ENCODE results near the gene PTH2R.
"Not testable (repeated sequence)": the region's sequence is repeated elsewhere in the genome, so short reads cannot be mapped to it uniquely, and the experiment has no call there.

PTH2R gene

GRCh38 chr2:208396796-208397195, 9.8 kb upstream of the PTH2R start:
- DNase-seq: not testable (repeated sequence)

DNA sequence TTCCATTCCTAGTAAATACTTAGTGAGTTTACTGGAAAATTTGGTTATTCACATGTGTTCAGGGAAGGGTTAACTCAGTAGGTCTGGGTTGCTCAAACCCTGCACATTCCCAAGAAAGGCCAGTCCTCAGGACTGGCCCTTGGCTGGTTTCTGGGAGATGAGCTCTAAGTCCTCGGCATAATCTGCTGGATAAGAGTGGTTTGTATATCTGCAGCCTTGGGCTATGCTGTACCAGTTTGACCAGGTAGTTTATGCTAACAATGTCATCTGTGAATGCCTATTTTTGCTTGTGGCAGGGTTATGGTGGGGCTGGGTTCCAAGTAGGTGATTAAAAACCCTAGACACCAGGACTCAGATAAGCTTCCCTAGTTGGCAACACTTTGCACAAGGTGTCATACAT, 7.4 kb upstream of the PTH2R start:
- DNase-seq: no peak

DNA sequence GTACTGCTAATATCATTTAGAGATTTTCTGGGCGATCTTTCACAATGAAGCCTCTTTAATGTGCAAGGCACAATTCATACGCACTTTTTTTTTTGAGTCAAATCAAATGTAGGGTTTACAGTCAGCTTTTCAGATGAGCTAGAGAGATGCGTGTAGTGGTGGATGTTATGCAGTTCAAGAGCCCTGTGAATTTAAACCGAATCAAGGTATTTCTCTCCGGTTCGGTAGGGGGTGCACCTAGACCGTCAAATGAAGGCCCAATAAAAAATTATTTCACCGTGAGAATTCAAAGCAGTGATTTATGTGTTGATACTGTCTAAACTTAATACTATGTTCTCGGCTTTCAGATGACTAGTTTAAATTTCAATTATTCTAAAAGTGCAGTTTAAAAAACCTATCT, 1.1 kb downstream of the PTH2R start:
- DNase-seq: peak; percentile 81

GRCh38 chr2:208413931-208414330, 7.3 kb downstream of the PTH2R start:
- DNase-seq: no peak

GRCh38 chr2:208415255-208415654, 8.7 kb downstream of the PTH2R start:
- no peak for DNase-seq

DNA sequence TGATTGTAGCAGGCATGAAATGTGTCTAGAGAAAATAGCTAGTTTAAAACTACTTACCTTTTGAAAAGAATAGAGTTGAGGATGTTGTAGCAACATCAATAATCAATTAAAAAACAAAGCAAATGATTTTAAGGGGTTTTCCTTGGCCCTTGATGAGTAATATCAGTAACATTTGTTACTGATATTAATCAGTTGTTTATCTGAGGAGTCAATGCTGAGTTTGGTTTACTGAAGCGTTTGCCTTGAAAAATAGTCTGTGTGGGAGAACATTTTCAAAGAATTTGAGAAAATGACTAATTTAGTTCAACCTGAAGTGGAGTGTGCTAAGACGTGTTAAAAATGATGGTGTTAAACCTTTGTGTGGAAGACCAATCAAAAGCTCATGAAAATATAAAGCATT, 9.3 kb downstream of the PTH2R start:
- no peak for DNase-seq

- DNase-seq: no peak
Measured at GRCh38 chr2:208426412-208427045, 19.9 kb downstream of the PTH2R start.

DNA sequence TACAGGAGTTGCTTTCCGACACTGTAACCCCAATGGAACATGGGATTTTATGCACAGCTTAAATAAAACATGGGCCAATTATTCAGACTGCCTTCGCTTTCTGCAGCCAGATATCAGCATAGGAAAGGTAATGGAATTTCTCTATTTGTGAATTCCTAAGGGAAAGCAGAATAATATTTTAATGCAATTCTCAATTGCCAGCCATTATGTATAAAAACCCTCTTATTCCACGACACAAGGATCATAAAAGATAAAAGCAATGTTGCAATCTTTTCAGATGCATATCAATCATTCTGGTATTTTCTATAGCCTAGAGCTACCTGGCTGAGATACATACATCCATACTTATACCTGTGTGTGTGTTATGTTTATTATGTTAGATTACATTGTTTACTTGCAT, 31.2 kb downstream of the PTH2R start:
- DNase-seq: no peak

GRCh38 chr2:208440716-208441115, 34.1 kb downstream of the PTH2R start:
- no peak for DNase-seq

DNA sequence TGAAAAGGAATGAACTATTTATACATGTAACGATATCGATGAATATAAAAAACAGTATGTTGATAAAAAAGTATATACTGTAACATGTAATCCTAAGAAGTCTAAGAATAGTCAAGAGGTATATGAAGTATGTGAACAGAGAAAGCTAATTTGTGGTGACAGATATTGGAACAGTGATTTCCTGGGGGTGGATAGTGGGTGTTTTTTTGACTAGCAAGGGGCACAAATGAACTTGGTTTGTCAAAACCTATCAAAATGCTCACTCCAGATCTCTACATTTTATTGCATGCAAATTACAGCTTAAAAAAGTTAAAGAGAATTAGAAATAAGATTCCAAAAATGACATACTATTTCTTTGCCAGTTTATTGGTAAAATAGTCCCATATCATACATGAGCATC, 35.4 kb downstream of the PTH2R start:
- no peak for DNase-seq

DNA sequence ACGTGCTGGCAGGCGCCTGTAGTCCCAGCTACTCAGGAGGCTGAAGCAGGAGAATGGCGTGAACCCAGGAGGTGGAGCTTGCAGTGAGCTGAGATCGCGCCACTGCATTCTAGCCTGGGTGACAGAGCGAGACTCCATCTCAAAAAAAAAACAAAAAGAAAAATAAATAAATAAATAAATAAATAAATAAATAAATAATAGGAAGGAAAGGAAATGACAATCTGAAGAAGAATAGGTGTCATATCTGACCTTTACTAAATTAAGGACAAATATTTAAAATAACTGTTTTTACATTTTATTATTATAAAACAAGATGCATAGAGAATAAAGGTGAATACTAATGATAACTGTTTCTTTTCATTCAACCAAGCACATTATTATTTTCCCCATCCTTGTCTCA, 40.9 kb downstream of the PTH2R start:
- DNase-seq: not testable (repeated sequence)

- DNase-seq: no peak
Measured at GRCh38 chr2:208451061-208451460, 44.5 kb downstream of the PTH2R start.

- no peak for DNase-seq
Measured at GRCh38 chr2:208454861-208455260, 48.3 kb downstream of the PTH2R start.

DNA sequence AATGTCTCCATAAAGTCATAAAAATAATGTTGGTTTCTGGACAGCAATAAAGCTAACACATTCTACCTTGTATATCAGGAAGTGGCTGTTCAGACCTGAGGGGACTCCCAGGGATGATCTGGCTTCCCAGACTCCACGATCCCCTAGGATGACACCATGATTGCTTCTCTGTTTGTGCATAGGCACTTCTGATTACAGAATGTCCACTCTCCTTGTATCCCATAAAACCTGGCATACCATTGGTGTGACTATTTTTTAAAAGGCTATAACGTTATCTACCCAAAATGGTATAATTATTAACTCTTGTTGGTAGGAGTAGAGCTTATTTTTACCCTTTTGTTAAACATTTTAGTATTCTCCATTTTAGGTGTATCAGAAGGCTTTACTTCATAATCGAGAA, 57.1 kb downstream of the PTH2R start:
- no peak for DNase-seq

- DNase-seq: no peak
Measured at GRCh38 chr2:208464205-208464604, 57.6 kb downstream of the PTH2R start.

DNA sequence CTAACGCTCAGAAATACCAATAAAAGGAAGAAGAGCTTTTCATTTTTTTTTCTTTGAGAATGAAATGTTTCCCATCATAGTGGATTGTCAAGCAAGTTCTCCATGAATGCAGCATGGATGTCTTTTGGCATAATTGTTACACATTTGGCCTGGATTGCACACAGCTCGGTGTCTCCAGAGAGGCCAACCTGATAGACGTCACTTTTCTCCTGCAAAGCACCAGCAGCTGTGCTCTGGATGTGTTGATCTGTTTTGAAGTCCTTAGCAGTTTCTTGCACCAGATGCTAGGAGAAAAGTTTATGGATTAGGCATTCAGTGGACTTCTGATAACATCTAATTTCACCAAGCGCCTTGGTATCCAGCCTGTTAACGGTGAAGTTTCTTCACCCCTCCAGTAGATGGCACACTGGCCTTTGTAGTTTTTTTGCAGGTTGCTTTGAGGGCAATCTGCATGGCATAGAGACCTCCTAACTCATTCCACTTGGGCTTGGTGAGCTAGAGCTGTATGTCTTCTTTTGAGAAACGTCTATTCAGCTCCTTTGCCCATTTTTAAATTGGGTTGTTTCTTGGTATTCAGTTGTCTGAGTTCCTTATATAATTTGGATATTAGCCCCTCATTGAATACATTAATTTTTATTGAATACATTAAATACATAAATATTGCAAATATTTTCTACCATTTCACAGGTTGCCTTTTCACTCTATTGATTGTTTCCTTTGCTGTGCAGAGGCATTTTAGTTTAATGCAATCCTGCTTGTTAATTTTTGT, 59.7 kb downstream of the PTH2R start:
- peak; percentile 79 for DNase-seq

DNA sequence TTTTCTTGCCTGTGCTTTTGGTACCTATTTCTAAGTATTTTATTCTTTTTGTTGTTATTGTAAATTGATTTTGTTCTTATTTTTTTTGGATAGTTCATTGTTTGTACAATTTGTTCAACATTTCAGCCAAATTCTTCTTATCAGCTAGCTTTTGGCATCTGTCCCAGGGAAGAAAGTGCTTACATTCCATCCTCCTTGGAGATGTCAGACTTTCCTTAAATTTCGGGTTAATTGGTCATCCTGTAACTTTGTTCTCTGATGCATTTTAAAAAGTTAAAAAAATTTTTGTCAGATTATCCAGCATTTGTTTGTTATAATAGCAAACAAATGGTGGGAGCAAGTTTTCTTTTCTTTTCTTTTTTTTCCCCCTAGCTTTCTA, 60.3 kb downstream of the PTH2R start:
- DNase-seq: peak; percentile 19

GRCh38 chr2:208467564-208467963, 61.0 kb downstream of the PTH2R start:
- DNase-seq: no peak

DNA sequence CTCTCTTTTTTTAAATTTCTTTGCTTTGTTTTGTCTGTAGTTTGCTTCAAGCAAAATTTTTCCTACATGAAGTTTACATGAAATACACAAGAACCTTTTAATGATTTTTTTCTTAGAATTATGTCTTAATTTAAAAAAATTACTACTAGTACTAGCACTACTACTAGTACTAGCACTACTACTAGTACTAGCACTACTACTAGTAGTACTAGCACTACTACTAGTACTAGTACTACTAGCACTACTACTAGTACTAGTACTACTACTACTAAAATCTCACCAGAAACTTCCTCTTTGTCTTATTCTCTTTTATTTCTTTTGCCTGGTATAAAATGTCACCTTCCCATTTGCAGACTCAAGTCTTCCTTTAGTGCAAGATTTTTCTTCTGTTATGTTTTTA, 71.1 kb downstream of the PTH2R start:
- no peak for DNase-seq

GRCh38 chr2:208479342-208479741, 72.8 kb downstream of the PTH2R start:
- no peak for DNase-seq

DNA sequence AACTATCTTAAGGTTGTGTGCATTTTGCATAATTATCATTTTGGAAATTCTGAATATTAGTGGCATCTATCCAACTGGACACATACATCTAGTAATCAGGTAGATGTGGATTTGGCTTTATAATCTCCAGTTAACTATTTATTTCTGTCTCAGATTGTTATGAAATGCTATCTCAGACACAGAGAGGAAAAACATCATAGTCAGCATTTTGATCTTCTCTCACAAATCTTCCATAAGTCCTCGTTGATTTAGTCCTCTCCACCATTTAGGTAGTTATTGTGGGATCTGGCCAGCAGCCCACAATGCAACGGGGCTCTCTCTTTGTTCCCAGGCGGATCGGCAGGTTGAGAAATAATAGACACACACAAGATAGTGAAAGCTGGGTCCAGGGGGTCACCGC, 75.4 kb downstream of the PTH2R start:
- not testable (repeated sequence) for DNase-seq

DNA sequence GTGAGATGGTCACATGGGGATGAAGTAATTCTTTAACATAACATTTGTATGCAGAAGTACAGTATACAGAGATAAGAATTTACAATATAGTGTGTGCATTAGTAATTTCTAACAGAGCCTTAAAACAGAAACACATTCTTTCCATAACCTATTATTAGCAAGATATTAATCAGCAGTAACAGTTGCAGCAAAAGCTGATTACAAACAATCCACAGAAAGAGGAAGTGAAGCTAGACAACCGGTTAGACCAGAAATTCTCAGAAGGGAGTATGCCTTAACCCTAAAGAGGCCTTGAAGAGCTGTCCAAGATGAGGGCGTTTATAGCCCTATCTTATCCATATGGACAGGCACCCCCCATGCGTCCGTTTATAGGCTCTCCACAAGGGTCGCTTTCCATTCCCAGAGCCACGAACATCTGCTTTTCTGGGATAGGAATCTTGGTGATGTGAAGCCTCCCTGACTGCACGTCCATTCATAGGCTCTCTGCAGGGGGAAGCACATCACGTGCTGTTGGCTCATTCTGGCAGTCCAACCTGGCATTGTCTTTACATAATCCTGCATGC, 75.9 kb downstream of the PTH2R start:
- not testable (repeated sequence) for DNase-seq

- DNase-seq: no peak
Measured at GRCh38 chr2:208485390-208485789, 78.8 kb downstream of the PTH2R start.

Data from eye (tissue), 1 donor.